Endodermal cell (in vitro differentiated cells): ENCODE results near the gene RYR2. TPM values are rescaled to one million over a fixed set of nuclear protein-coding genes. Genes with fewer than 3 reads are reported as not detected.

Experiments
- DNase-seq: peaks from one replicate; pipeline ENCODE4 v3.0.0-alpha.2; 2017
- H3K27ac ChIP-seq: 2 replicates; pipeline ENCODE4 v1.5.1; 2013; ENCODE audit warnings: mild to moderate bottlenecking, low read depth, low read length, moderate library complexity
- H3K27me3 ChIP-seq: 2 replicates; pipeline ENCODE4 v1.6.1; 2013; ENCODE audit warnings: mild to moderate bottlenecking, low read length, moderate library complexity; ENCODE audit not compliant: insufficient read depth, control insufficient read depth, poor library complexity, severe bottlenecking
- H3K36me3 ChIP-seq: 2 replicates; pipeline ENCODE4 v1.7.0; 2013; ENCODE audit warnings: mild to moderate bottlenecking, low read length, moderate library complexity; ENCODE audit not compliant: control insufficient read depth, insufficient read depth
- H3K4me1 ChIP-seq: one replicate; pipeline ENCODE4 v1.7.0; 2013; ENCODE audit warnings: low read length; ENCODE audit not compliant: control insufficient read depth, insufficient read depth
- H3K4me3 ChIP-seq: 2 replicates; pipeline ENCODE4 v1.5.1; 2013; ENCODE audit warnings: mild to moderate bottlenecking, low read length, moderate library complexity
- H3K9ac ChIP-seq: 2 replicates; pipeline ENCODE4 v1.6.1; 2013; ENCODE audit warnings: mild to moderate bottlenecking, low read length, moderate library complexity; ENCODE audit not compliant: poor library complexity, severe bottlenecking; ENCODE audit errors: extremely low read depth
- H3K9me3 ChIP-seq: 2 replicates; pipeline ENCODE4 v1.6.1; 2013; ENCODE audit warnings: mild to moderate bottlenecking, low read length, moderate library complexity; ENCODE audit not compliant: control insufficient read depth
- H3K27ac Mint-ChIP-seq: 2 replicates; pipeline ENCODE4 v1.8.0; 2020; ENCODE audit warnings: mixed read lengths
- H3K27me3 Mint-ChIP-seq: 2 replicates; pipeline ENCODE4 v1.8.0; 2021; ENCODE audit warnings: mild to moderate bottlenecking, mixed read lengths; ENCODE audit not compliant: insufficient read depth
- H3K36me3 Mint-ChIP-seq: 2 replicates; pipeline ENCODE4 v1.8.0; 2020; ENCODE audit warnings: low read depth, mixed read lengths
- H3K4me1 Mint-ChIP-seq: 2 replicates; pipeline ENCODE4 v1.8.0; 2020; ENCODE audit warnings: mixed read lengths
- H3K4me3 Mint-ChIP-seq: 2 replicates; pipeline ENCODE4 v1.8.0; 2020; ENCODE audit warnings: mild to moderate bottlenecking, moderate library complexity, mixed read lengths
- H3K9me3 Mint-ChIP-seq: 2 replicates; pipeline ENCODE4 v1.8.0; 2020; ENCODE audit warnings: mild to moderate bottlenecking, mixed read lengths
- CTCF ChIP-seq: fragments of 200-600 bp; sonication (generic); conservative IDR thresholded peaks from 2 replicates; pipeline ENCODE4 v1.5.0; 2021; ENCODE audit warnings: antibody characterized with exemption, mild to moderate bottlenecking
- WGBS, 2 experiments: methylation state at CpG; one replicate each; pipeline versions ENCODE4 v1.1.5 to v1.1.7; 2013; ENCODE audit warnings: missing lambda C conversion rate in 2 of 2, mixed read lengths in 1 of 2; ENCODE audit not compliant: insufficient coverage in 1 of 2, insufficient read length in 1 of 2; 5-methylcytosine and 5-hydroxymethylcytosine counted together
- total RNA-seq, 2 donors: library from RNA; stranded (reverse); fragmentation: NEBNext Ultra II Directional in 1 of 2; extraction: Animal tissue kit (Norgen Biotek cat#: 25700) in 1 of 2; gene quantifications; 2 replicates in 1 of 2; 3 replicates in 1 of 2; pipeline ENCODE4 v1.2.1, GENCODE V29; 2021

The RYR2 gene
- total RNA-seq, 2 donors from 2014 or later = 0.95 to 2.4 TPM

GRCh38 chr1:237398751-237399150 is 356.8 kb downstream of the RYR2 start:
- H3K27me3 ChIP-seq = no peaks in the 10 kb centered on the region
- Mint-ChIP-seq H3K4me1 (no peaks in the 10 kb centered on the region), H3K9me3 (peaks cover 35% of the 10 kb centered on the region), H3K27me3 (no peaks in the 10 kb centered on the region), H3K36me3 (peaks cover 9% of the 10 kb centered on the region), H3K27ac (no peak overlapping the region), H3K4me3 (no peak overlapping the region)
- TF ChIP-seq CTCF = no peak
- 92 to 96% methylated on average over 4 of the region's 4 CpGs for WGBS, 2 experiments
- no peaks in the 10 kb centered on the region for H3K36me3 ChIP-seq
- no peaks in the 10 kb centered on the region for H3K4me1 ChIP-seq
- no peak overlapping the region for H3K27ac ChIP-seq
- H3K4me3 ChIP-seq = no peak overlapping the region
- H3K9me3 ChIP-seq = peaks cover 23% of the 10 kb centered on the region
- DNase-seq = no peak
- no peak overlapping the region for H3K9ac ChIP-seq

GRCh38 chr1:237405912-237406311 is 363.9 kb downstream of the RYR2 start:
- no peak overlapping the region for H3K4me3 ChIP-seq
- Mint-ChIP-seq H3K27ac (no peak overlapping the region), H3K27me3 (no peaks in the 10 kb centered on the region), H3K36me3 (no peaks in the 10 kb centered on the region), H3K4me3 (no peak overlapping the region), H3K9me3 (peaks cover 15% of the 10 kb centered on the region), H3K4me1 (no peaks in the 10 kb centered on the region)
- H3K9me3 ChIP-seq = no peaks in the 10 kb centered on the region
- 92 to 100% methylated on average over 1 to 3 of the region's 3 CpGs for WGBS, 2 experiments
- H3K27me3 ChIP-seq = no peaks in the 10 kb centered on the region
- no peak for DNase-seq
- H3K36me3 ChIP-seq = no peaks in the 10 kb centered on the region
- H3K27ac ChIP-seq = no peak overlapping the region
- no peaks in the 10 kb centered on the region for H3K4me1 ChIP-seq
- no peak overlapping the region for H3K9ac ChIP-seq
- no peak for TF ChIP-seq CTCF

- H3K9me3 ChIP-seq = no peaks in the 10 kb centered on the region
- no peak for TF ChIP-seq CTCF
- 79% methylated on average over 2 of the region's 2 CpGs; no CpG with 5 or more reads in 1 of the 2 experiments for WGBS, 2 experiments
- H3K27ac ChIP-seq = no peak overlapping the region
- H3K4me3 ChIP-seq = no peak overlapping the region
- Mint-ChIP-seq H3K36me3 (no peaks in the 10 kb centered on the region), H3K27me3 (no peaks in the 10 kb centered on the region), H3K4me1 (no peaks in the 10 kb centered on the region), H3K4me3 (no peak overlapping the region), H3K9me3 (no peaks in the 10 kb centered on the region), H3K27ac (no peak overlapping the region)
- H3K36me3 ChIP-seq = no peaks in the 10 kb centered on the region
- no peaks in the 10 kb centered on the region for H3K4me1 ChIP-seq
- no peaks in the 10 kb centered on the region for H3K27me3 ChIP-seq
- no peak for DNase-seq
- no peak overlapping the region for H3K9ac ChIP-seq
Measured at GRCh38 chr1:237411621-237412020, 369.6 kb downstream of the RYR2 start.
